ENCODE measurements around the gene KCNJ8.

KCNJ8 gene

DNA sequence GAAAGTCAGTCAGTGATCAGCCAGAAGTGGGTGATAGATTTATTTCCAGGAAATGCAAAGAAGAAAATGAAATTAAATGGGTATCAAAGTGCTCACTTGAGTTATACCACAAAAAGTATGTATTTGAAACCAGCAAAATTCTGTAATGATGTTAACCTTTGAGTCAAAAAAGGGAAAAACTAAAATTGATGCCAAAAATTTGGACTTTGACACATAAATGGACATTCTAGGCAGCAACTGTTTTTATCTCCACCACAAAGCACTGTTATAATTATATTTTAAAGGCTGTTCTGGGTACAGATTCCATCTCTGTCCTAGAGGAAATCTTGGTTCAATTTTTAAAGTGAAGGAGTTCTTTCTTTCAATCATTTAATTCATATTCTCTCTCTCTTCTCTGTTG, 31.7 kb upstream of the KCNJ8 start:
- Histone ChIP-seq H3K9me3 (replicated peaks in 1 of 2; ENCODE audit: control insufficient read depth in 2 of 2, insufficient read depth in 1 of 2, low read depth in 1 of 2, low read length in 2 of 2) (no peaks in the 10 kb centered on the region), H3K23ac (ENCODE audit: low read depth, low read length, poor library complexity) (no peak overlapping the region), H3K18ac (ENCODE audit: low read length) (no peak overlapping the region), H3K4me2 (ENCODE audit: insufficient read depth, low read length, poor library complexity, severe bottlenecking) (no peak overlapping the region), H3K14ac (ENCODE audit: low read length) (no peak overlapping the region), H3K4ac (ENCODE audit: low read length) (no peak overlapping the region), H3K9ac (ENCODE audit: low read depth, low read length, poor library complexity) (no peak overlapping the region), H3K27ac (replicated peaks; ENCODE audit: low read length) (no peak overlapping the region), H2BK12ac (ENCODE audit: low read length) (no peak overlapping the region), H2BK120ac (ENCODE audit: low read depth, low read length) (no peak overlapping the region), H2AFZ (ENCODE audit: low read length) (no peak overlapping the region), H3K4me1 (ENCODE audit: control insufficient read depth in 2 of 2, insufficient read depth in 1 of 2, low read depth in 1 of 2, low read length in 2 of 2) (no peaks in the 10 kb centered on the region), H3K4me3 (ENCODE audit: low read length in 2 of 2) (no peak overlapping the region), H4K8ac (ENCODE audit: low read depth, low read length) (no peak overlapping the region), H4K91ac (ENCODE audit: low read depth, low read length, poor library complexity) (no peak overlapping the region), H2AK5ac (ENCODE audit: low read depth, low read length) (no peak overlapping the region), H2BK5ac (ENCODE audit: low read length) (no peak overlapping the region), H3K36me3 (replicated peaks in 1 of 2; ENCODE audit: control insufficient read depth in 2 of 2, insufficient read depth in 2 of 2, low read length in 2 of 2) (peaks cover 1 to 6% of the 10 kb centered on the region in 2 donors), H3K79me1 (ENCODE audit: low read depth, low read length) (no peaks in the 10 kb centered on the region), H2BK15ac (ENCODE audit: low read length) (no peak overlapping the region), H3K27me3 (ENCODE audit: control insufficient read depth in 3 of 3, insufficient read depth in 3 of 3, low read depth in 1 of 3, low read length in 3 of 3) (no peaks in the 10 kb centered on the region)
- DNase-seq (ENCODE audit: low spot score): no peak

DNA sequence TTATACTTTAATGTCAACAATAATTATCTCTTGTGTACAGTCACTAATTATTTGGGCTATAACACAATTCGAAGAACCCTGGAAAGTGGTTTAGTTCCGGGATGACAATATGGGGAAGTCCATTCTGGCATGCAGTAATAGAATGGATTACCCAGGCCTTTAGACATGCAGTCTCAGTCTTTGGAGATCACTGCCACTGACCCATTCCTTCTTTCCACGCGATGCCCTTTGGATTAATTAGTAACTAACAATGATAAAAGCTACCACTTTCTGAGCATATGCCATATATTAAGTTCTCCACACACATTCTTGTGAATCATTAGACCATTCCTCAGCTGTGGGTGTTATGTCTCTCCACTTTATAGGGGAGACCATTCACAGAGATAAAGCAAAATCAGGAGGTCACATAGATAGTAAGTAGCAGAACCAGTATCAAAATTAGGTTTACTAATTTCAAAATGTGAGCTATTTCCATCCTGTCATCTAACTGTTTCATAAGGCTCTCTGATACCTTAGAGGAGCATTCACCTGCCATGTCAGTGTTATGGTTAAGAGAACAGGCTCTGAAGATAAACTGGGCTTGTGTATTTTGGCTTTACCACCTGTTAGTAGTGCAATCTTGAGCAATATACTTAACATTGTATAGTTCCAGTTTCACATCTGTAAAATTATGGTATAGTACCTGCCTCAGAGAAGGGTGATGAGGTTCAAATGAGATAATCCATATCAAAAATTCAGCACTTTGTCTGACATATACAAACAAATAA, 27.2 kb upstream of the KCNJ8 start:
- Histone ChIP-seq H4K8ac (ENCODE audit: low read depth, low read length) (no peak overlapping the region), H3K36me3 (replicated peaks in 1 of 2; ENCODE audit: control insufficient read depth in 2 of 2, insufficient read depth in 2 of 2, low read length in 2 of 2) (peaks cover 1 to 6% of the 10 kb centered on the region in 2 donors), H3K27ac (replicated peaks; ENCODE audit: low read length) (no peak overlapping the region), H3K4ac (ENCODE audit: low read length) (no peak overlapping the region), H2BK120ac (ENCODE audit: low read depth, low read length) (no peak overlapping the region), H3K4me1 (ENCODE audit: control insufficient read depth in 2 of 2, insufficient read depth in 1 of 2, low read depth in 1 of 2, low read length in 2 of 2) (no peaks in the 10 kb centered on the region), H3K14ac (ENCODE audit: low read length) (no peak overlapping the region), H3K79me1 (ENCODE audit: low read depth, low read length) (no peaks in the 10 kb centered on the region), H3K18ac (ENCODE audit: low read length) (no peak overlapping the region), H2BK15ac (ENCODE audit: low read length) (no peak overlapping the region), H4K91ac (ENCODE audit: low read depth, low read length, poor library complexity) (no peak overlapping the region), H3K4me3 (ENCODE audit: low read length in 2 of 2) (no peak overlapping the region), H2AK5ac (ENCODE audit: low read depth, low read length) (no peak overlapping the region), H3K9ac (ENCODE audit: low read depth, low read length, poor library complexity) (no peak overlapping the region), H3K4me2 (ENCODE audit: insufficient read depth, low read length, poor library complexity, severe bottlenecking) (no peak overlapping the region), H2BK12ac (ENCODE audit: low read length) (no peak overlapping the region), H2BK5ac (ENCODE audit: low read length) (no peak overlapping the region), H3K9me3 (replicated peaks in 1 of 2; ENCODE audit: control insufficient read depth in 2 of 2, insufficient read depth in 1 of 2, low read depth in 1 of 2, low read length in 2 of 2) (no peaks in the 10 kb centered on the region), H3K23ac (ENCODE audit: low read depth, low read length, poor library complexity) (no peak overlapping the region), H3K27me3 (ENCODE audit: control insufficient read depth in 3 of 3, insufficient read depth in 3 of 3, low read depth in 1 of 3, low read length in 3 of 3) (no peaks in the 10 kb centered on the region), H2AFZ (ENCODE audit: low read length) (no peak overlapping the region)
- no CpG with 5 or more reads among the region's 4 CpGs for WGBS, 2 donors (ENCODE audit: extremely low coverage in 2 of 2, insufficient read length in 2 of 2, insufficient replicate concordance in 1 of 2)
- no peak for DNase-seq (ENCODE audit: low spot score)

DNA sequence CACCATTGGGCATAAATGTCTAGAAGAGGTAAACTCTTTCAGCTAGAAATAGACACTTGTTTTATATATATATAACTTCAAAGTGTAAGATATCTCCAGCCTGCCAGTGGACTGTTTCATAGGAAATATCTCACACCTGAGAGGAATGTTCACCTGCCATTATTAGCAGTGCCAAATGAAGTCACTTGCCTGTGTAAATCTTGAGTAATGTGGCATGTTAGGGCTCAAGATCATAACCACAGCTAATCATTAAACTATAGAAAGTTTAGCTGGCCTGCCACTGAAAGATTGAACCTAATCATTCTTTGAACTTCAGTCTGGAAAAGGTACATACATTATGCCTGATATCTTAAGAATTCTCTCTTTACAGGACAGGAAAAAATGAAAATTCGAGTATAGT, 25.5 kb upstream of the KCNJ8 start:
- H3K36me3 ChIP-seq (replicated peaks in 1 of 2; ENCODE audit: control insufficient read depth in 2 of 2, insufficient read depth in 2 of 2, low read length in 2 of 2): peaks cover under 1 to 4% of the 10 kb centered on the region in 2 donors
- H2BK5ac ChIP-seq (ENCODE audit: low read length): no peak overlapping the region
- H2BK120ac ChIP-seq (ENCODE audit: low read depth, low read length): no peak overlapping the region
- H2BK15ac ChIP-seq (ENCODE audit: low read length): no peak overlapping the region
- H3K18ac ChIP-seq (ENCODE audit: low read length): no peak overlapping the region
- no peak for DNase-seq (ENCODE audit: low spot score)
- no CpG with 5 or more reads among the region's 1 CpG for WGBS, 2 donors (ENCODE audit: extremely low coverage in 2 of 2, insufficient read length in 2 of 2, insufficient replicate concordance in 1 of 2)
- no peak overlapping the region for H3K9ac ChIP-seq (ENCODE audit: low read depth, low read length, poor library complexity)
- H3K79me1 ChIP-seq (ENCODE audit: low read depth, low read length): no peaks in the 10 kb centered on the region
- no peak overlapping the region for H3K4ac ChIP-seq (ENCODE audit: low read length)
- no peaks in the 10 kb centered on the region for H3K27me3 ChIP-seq (ENCODE audit: control insufficient read depth in 3 of 3, insufficient read depth in 3 of 3, low read depth in 1 of 3, low read length in 3 of 3)
- no peak overlapping the region for H3K4me2 ChIP-seq (ENCODE audit: insufficient read depth, low read length, poor library complexity, severe bottlenecking)
- no peak overlapping the region for H2BK12ac ChIP-seq (ENCODE audit: low read length)
- no peak overlapping the region for H3K27ac ChIP-seq (replicated peaks; ENCODE audit: low read length)
- no peaks in the 10 kb centered on the region for H3K9me3 ChIP-seq (replicated peaks in 1 of 2; ENCODE audit: control insufficient read depth in 2 of 2, insufficient read depth in 1 of 2, low read depth in 1 of 2, low read length in 2 of 2)
- H4K91ac ChIP-seq (ENCODE audit: low read depth, low read length, poor library complexity): no peak overlapping the region
- no peaks in the 10 kb centered on the region for H3K4me1 ChIP-seq (ENCODE audit: control insufficient read depth in 2 of 2, insufficient read depth in 1 of 2, low read depth in 1 of 2, low read length in 2 of 2)
- H2AFZ ChIP-seq (ENCODE audit: low read length): no peak overlapping the region
- no peak overlapping the region for H4K8ac ChIP-seq (ENCODE audit: low read depth, low read length)
- no peak overlapping the region for H3K4me3 ChIP-seq (ENCODE audit: low read length in 2 of 2)
- H3K14ac ChIP-seq (ENCODE audit: low read length): no peak overlapping the region
- no peak overlapping the region for H3K23ac ChIP-seq (ENCODE audit: low read depth, low read length, poor library complexity)
- H2AK5ac ChIP-seq (ENCODE audit: low read depth, low read length): no peak overlapping the region

- WGBS, 2 donors (ENCODE audit: extremely low coverage in 2 of 2, insufficient read length in 2 of 2, insufficient replicate concordance in 1 of 2): no CpG with 5 or more reads among the region's 1 CpG
- H2BK12ac ChIP-seq (ENCODE audit: low read length): no peak overlapping the region
- H3K36me3 ChIP-seq (replicated peaks in 1 of 2; ENCODE audit: control insufficient read depth in 2 of 2, insufficient read depth in 2 of 2, low read length in 2 of 2): no peaks in the 10 kb centered on the region
These were observed 23.0 kb upstream of the KCNJ8 start for GRCh38 chr12:21797539-21797938.

More at GRCh38 chr12:21797539-21797938, 23.0 kb upstream of the KCNJ8 start:
- H3K18ac ChIP-seq (ENCODE audit: low read length): no peak overlapping the region
- H2AK5ac ChIP-seq (ENCODE audit: low read depth, low read length): no peak overlapping the region
- no peak overlapping the region for H4K91ac ChIP-seq (ENCODE audit: low read depth, low read length, poor library complexity)
- H3K27me3 ChIP-seq (ENCODE audit: control insufficient read depth in 3 of 3, insufficient read depth in 3 of 3, low read depth in 1 of 3, low read length in 3 of 3): no peaks in the 10 kb centered on the region
- no peak overlapping the region for H3K4me2 ChIP-seq (ENCODE audit: insufficient read depth, low read length, poor library complexity, severe bottlenecking)
- H2AFZ ChIP-seq (ENCODE audit: low read length): no peak overlapping the region
- H2BK120ac ChIP-seq (ENCODE audit: low read depth, low read length): no peak overlapping the region
- H2BK5ac ChIP-seq (ENCODE audit: low read length): no peak overlapping the region
- no peak overlapping the region for H3K23ac ChIP-seq (ENCODE audit: low read depth, low read length, poor library complexity)
- no peaks in the 10 kb centered on the region for H3K4me1 ChIP-seq (ENCODE audit: control insufficient read depth in 2 of 2, insufficient read depth in 1 of 2, low read depth in 1 of 2, low read length in 2 of 2)
- no peaks in the 10 kb centered on the region for H3K79me1 ChIP-seq (ENCODE audit: low read depth, low read length)
- DNase-seq (ENCODE audit: low spot score): no peak
- H3K4me3 ChIP-seq (ENCODE audit: low read length in 2 of 2): no peak overlapping the region
- H4K8ac ChIP-seq (ENCODE audit: low read depth, low read length): no peak overlapping the region
- H3K27ac ChIP-seq (replicated peaks; ENCODE audit: low read length): no peak overlapping the region
- no peak overlapping the region for H2BK15ac ChIP-seq (ENCODE audit: low read length)
- no peak overlapping the region for H3K4ac ChIP-seq (ENCODE audit: low read length)
- no peaks in the 10 kb centered on the region for H3K9me3 ChIP-seq (replicated peaks in 1 of 2; ENCODE audit: control insufficient read depth in 2 of 2, insufficient read depth in 1 of 2, low read depth in 1 of 2, low read length in 2 of 2)
- H3K9ac ChIP-seq (ENCODE audit: low read depth, low read length, poor library complexity): no peak overlapping the region
- H3K14ac ChIP-seq (ENCODE audit: low read length): no peak overlapping the region

Data from neuronal stem cell (in vitro differentiated cells).